ENCODE data around the gene TNMD.

The TNMD gene

DNA sequence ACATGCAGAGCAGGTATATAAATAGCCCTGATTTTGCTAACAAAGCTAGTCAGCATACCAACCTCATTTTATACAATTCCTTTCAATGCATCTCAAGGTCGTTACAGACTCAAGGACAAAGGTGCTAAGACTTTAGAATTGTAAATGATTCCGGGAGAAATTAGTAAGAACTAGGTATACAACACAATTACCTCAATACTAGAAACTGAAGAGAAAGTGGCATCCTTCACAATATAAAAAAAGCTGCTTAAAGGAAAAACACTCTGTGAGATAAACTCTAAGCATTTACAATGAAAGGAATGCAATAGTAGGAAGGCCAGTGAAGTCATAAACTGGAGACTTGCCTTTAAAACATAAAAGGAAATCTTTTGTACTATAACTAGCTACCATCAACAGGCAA is 11.9 kb downstream of the TNMD start:
- TF ChIP-seq, protein P1, sequence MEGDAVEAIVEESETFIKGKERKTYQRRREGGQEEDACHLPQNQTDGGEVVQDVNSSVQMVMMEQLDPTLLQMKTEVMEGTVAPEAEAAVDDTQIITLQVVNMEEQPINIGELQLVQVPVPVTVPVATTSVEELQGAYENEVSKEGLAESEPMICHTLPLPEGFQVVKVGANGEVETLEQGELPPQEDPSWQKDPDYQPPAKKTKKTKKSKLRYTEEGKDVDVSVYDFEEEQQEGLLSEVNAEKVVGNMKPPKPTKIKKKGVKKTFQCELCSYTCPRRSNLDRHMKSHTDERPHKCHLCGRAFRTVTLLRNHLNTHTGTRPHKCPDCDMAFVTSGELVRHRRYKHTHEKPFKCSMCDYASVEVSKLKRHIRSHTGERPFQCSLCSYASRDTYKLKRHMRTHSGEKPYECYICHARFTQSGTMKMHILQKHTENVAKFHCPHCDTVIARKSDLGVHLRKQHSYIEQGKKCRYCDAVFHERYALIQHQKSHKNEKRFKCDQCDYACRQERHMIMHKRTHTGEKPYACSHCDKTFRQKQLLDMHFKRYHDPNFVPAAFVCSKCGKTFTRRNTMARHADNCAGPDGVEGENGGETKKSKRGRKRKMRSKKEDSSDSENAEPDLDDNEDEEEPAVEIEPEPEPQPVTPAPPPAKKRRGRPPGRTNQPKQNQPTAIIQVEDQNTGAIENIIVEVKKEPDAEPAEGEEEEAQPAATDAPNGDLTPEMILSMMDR (IDR thresholded peaks at IDR 0.05): no peak

GRCh38 chrX:100599456-100599855 is 14.7 kb downstream of the TNMD start:
- TF ChIP-seq, protein P1 (IDR thresholded peaks at IDR 0.05): no peak

GRCh38 chrX:100600340-100600739 is 15.6 kb downstream of the TNMD start:
- TF ChIP-seq, protein P1 (IDR thresholded peaks at IDR 0.05): no peak

DNA sequence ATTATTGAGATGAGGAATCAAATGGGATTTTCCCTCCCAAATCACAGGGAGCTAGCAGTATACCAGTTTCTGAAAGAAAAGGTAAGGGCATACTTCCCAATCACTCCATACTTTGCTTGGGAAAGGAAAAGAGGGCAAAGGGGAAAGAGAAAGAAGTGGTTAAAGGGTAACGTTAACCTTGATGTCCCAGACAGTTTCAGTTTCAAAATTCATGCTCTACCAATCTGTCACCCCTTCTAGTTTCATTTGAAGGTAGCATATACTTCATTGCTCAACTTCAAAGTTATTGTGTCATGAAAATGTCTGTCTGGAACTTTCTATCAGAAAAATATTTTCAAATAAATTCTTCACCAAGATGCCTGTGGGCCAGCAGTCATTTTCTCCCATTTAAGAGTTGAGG is 16.0 kb downstream of the TNMD start:
- TF ChIP-seq, protein P1 (IDR thresholded peaks at IDR 0.05): no peak

DNA sequence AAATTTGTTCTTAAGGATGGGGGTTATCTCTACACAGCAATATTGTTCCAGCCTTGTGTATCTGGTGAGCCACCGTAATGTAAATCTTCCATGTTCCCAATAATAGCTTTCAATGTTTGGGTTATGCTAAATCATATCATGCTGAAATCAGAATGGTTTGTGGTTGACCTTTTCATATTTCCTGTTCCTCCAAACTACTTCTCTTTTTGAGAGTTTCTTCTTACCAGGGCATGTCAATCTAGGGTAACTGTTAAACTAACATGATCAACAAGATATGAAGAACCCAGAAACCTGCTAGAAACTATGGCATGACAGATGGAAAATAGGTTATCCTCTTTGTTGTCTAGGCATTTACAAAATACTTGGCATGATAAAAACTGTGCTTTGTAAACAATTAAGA is 22.0 kb downstream of the TNMD start:
- TF ChIP-seq, protein P1 (IDR thresholded peaks at IDR 0.05): no peak

DNA sequence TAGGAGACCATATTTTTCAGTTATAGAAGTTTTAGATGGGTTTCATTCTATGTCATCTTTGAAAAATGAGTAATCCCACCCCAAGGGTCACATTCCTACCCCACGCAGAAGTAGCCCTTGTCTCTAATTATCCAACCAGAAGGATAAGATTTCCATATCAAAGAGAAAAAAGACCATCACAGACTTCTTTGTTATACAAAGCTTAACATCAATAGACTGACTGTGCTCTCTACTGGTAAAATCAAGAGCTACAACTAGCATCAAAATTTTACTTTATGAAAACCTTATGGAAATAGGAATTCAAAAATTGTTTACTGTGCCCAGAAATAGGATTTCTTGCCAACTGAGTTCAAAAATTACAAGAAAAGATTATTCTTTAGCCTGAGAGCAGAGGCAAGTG is 24.9 kb downstream of the TNMD start:
- TF ChIP-seq, protein P1 (IDR thresholded peaks at IDR 0.05): peak; percentile 20; the same call in 1 of the 2 replicates

DNA sequence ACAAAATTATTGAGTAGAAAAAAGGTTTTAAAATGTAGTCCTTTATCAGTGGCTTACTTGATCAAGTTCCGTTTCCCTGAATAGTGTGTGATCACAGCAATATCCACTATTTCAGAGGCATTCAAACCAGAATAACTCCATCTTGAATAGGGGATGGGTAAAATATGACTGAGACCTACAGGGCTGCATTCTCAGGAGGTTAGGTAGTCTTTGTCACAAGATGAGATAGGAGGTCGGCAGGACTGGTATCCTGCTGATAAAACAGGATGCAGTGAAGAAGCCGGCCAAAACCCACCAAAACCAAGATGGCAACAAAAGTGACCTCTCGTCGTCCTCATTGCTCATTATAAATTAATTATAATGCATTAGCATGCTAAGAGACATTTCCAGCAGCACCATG is 27.2 kb downstream of the TNMD start:
- TF ChIP-seq, protein P1 (IDR thresholded peaks at IDR 0.05): no peak

- TF ChIP-seq, protein P1 (IDR thresholded peaks at IDR 0.05): peak; percentile 53; the same call in 1 of the 2 replicates
Observed at GRCh38 chrX:100615005-100615404, 30.3 kb downstream of the TNMD start.
